Astrocyte (in vitro differentiated cells and primary cell): Measurements from ENCODE around the gene TMEM74B.

ENCODE experiments used
- CTCF ChIP-seq: IDR thresholded peaks from 2 replicates; pipeline ENCODE4 v1.5.1; 2011; ENCODE audit warnings: low read depth, mild to moderate bottlenecking, inconsistent platforms, low read length, moderate library complexity; ENCODE audit not compliant: insufficient read depth
- EZH2 ChIP-seq: IDR thresholded peaks from 2 replicates; pipeline ENCODE4 v1.6.1; 2012; ENCODE audit warnings: mild to moderate bottlenecking, low read length, inconsistent platforms; ENCODE audit not compliant: insufficient read depth

- TF ChIP-seq CTCF (no peak), EZH2 (no peak)
Measured at GRCh38 chr20:1205802-1206201, 21.0 kb upstream of the TMEM74B start.
